GM21825 (cell line): ENCODE results near the gene RBM15B.

Source experiments
- ATAC-seq: cut with Tn5 transposase; IDR thresholded peaks from one replicate; pipeline ENCODE4 v1.9.1; 2021; ENCODE audit warnings: mild to moderate bottlenecking, moderate library complexity; ENCODE audit not compliant: unreplicated experiment

RBM15B gene

DNA sequence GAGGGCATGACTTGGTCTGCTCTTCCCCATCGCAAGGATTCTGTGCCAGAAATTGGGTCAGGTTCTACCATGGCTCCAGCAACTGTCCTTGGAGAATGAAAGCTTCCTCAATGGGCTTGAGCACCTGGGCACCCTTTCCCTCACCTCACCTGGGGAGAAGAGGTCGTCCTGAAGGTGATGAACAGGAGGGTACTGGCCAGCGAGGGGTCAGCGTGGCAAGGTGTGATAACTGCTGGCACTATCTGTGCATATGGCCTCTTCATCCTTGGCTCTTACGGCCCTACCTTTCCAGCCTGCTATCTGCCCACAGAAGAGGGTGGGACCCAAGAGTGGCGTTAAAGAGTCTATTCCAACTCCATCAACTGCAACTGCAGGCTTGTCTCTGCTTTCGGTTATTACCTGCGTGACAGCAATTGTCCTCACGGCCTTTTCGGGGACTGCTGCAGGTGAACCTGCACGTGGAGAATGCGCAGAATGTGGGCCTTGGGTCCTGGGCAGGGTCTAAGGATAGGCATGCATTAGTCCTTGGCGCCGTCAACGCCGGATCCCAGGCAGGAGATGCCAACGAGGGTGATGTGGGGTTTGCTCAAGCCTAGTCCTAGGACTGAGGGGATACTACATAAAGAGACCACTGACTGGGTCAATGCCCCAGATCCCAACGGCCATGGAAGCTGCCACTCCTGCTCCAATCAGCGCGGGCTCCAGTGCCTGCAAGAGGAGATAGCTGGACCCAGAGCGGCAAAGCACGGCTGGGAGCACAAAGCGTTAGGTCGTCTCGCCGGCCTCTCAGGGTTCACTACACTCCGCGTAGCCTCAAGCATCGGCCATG is 625 bp upstream of the RBM15B start:
- peak; percentile 11 for ATAC-seq

GRCh38 chr3:51391566-51392354 is 675 bp downstream of the RBM15B start:
- ATAC-seq = peak; percentile 2

GRCh38 chr3:51392355-51393133 is 1.5 kb downstream of the RBM15B start:
- no peak for ATAC-seq

GRCh38 chr3:51393134-51393495 is 2.0 kb downstream of the RBM15B start:
- no peak for ATAC-seq

GRCh38 chr3:51393564-51393963 is 2.5 kb downstream of the RBM15B start:
- no peak for ATAC-seq

DNA sequence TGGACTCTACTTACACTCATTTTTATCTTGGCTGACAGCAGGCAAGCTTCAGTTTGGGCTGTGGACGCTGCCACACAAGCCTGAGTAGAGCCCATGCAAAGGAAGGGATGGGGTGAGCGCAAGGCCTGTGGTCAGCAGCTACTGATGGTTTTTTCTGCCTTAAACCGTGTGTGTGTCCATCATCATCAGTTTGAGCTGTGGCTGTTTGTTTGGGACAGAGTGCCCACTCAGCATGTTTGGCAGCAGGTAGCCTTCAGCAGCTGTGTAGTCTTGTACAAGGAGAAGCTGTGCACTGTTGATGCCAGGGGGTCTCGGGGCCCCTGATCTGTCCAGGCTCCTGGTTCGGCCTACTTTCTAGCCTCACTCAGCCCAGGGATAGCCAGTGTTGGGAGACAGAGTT is 3.5 kb downstream of the RBM15B start:
- ATAC-seq = no peak

DNA sequence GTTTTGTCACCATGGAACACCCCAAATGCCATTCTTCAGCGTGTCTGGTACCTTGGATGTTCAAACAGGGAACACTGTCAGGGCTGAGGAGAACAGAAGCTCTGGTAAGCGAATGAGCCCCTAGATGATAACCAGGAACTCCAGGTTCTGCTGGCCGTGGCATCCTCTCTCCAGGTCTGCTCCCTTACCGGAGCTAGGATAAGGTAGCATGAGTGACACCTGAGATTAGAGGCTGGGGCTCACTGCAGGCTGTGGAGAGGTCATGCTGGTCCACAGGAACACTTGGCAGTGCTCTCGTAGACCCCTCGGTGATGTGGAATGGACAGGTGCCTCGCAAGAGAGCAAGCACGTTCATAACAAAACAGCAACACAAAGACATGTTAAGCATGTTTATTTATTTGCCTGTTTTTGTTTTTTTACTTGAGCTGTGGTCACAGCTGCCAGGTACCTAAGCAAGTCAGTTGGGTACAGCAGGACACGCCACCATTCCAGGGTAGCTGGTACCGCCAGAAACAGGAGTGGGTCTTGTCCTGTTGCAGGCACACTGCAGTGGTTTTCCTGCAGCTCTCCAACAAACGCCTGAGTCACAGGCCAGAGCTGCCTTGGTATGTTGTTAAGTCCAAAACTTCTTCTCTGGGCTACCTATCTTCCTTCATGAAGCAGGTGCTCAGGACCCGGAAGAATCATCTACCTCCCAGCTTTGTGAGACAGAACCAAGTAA is 4.6 kb downstream of the RBM15B start:
- no peak for ATAC-seq

- ATAC-seq = no peak
Observed at GRCh38 chr3:51396401-51396800, 5.3 kb downstream of the RBM15B start.

DNA sequence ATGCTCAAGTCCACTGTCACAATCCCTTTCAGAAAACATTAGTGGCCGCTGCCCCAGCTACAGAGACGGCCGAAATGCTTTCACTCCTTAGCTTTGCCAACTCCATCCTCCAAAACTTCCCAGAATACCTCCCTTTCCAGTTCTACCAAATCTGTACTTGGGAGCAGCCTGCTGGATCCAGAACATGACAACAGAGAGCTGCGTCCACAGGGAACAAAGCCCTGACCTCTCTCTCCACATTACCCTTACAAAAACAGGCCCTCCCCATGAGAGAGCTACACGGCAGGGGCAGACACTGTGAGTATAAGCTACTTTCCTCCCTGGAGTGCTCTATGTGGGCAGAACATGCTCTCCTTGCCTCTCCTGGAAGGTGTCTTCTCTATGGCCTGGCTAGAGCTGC is 6.3 kb downstream of the RBM15B start:
- ATAC-seq = no peak

DNA sequence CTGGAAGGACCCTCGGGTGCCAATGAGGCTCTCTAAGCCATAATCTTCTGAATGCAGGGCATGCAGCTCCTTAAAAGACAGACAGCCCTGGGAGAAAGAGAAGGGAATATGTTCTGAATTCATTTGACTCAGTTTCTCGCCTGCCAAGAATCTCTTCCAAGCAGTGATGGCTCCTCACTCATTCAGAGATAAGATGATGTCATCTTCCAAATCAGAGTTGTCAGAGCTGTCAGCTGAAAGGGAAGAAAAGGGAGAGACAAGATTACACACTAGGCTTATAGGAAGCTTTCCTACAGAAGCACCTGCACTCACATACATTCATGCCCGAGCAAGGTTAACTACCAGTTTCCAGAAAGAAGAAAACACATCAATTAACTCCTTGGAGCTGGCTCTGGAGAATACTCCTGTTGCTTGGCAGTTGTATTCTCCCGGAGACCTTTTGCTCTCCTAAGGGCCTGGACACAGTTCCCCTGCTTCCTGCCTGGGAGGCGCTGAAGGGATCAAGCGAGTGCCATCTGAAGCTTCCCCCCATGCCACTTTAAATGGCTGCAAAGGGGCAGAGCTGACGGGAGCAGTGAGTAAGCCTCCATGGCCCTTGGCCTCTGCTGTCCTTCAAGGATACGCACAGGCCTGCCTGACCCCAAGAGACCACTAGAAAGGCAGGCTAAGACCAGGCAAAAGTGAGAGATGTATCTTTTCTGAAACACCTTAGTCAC is 7.7 kb downstream of the RBM15B start:
- ATAC-seq = no peak

DNA sequence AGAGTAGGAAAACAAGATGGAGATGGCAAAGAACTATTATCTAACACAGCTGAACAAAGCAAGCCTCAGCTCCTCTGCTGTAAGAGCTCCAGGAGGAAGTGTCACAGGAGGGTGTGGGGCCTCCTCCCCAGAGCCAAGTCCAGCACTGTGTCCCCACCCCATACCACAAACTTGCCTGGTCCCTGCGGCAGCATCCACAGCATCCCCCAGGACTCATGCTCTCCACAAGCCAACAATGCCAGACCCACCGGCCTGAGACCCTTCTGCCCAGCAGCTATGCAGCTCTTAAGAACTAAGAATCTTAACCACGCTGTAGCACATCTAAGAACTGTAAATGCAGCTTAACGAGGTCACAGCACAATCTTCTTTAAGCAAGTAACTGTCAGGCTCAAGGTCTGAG is 9.1 kb downstream of the RBM15B start:
- no peak for ATAC-seq

GRCh38 chr3:51401735-51402134 is 10.7 kb downstream of the RBM15B start:
- no peak for ATAC-seq

- ATAC-seq = no peak
Observed at GRCh38 chr3:51403675-51404074, 12.6 kb downstream of the RBM15B start.

DNA sequence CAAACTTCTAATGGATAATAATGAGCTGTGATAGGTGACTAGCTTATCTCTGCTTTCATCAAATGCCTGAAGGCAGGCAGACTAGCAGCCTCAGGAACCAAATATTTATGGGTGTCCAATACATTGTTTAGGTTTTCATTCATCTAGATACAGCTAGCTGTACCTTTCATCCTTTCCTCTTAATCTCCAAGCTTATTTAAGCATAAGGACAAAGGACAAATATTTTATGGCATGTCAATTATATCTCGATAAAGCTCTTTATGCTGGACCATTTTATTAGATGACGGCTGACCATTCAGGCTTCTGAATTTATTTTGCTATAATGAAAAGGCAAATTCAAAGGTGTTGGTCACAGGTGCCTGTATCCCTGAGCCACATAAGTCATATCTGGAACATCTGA is 16.9 kb downstream of the RBM15B start:
- no peak for ATAC-seq

GRCh38 chr3:51408813-51409212 is 17.7 kb downstream of the RBM15B start:
- no peak for ATAC-seq

DNA sequence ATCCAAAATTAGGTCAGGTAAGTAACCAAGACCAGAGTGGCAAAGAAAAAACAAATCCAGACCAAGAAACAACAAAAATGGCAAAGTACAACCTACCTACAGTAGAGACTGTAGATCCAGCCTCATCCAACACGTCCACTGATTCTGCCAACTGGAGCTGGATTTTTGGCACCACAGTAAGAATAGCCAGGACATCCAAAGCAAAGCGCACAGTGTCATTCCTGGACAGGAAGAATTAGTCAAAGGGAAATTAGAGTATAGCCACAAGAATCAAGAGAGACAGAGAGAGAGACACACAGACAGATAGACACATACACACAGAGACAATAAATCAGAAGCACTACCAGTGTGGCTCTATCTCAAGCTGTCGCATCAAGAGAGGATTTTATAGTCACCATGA is 31.1 kb downstream of the RBM15B start:
- no peak for ATAC-seq

GRCh38 chr3:51426921-51427320 is 35.8 kb downstream of the RBM15B start:
- no peak for ATAC-seq

- no peak for ATAC-seq
Observed at GRCh38 chr3:51429138-51429537, 38.1 kb downstream of the RBM15B start.

DNA sequence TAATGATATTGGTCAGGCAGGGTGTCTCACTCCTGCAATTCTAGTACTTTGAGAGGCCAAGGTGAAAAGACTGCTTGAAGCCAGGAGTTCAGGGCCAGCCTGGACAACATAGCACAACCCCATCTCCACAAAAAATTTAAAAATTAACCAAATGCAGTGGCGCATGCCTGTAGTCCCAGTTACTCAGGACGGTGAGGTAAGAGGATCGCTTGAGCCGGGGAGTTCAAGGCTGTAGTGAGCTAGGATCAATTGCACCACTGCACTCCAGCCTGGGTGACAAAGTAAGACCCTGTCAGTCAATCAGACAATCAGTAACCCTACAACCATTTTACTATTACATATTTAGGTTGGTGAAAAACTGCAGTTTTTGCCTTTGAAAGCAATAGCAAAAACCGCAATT is 43.0 kb downstream of the RBM15B start:
- no peak for ATAC-seq

- no peak for ATAC-seq
Observed at GRCh38 chr3:51434746-51435327, 43.8 kb downstream of the RBM15B start.
